ENCODE measurements around the gene DRC7. TPM values are rescaled to one million over a fixed set of nuclear protein-coding genes. Genes with fewer than 3 reads are reported as not detected.

Gene DRC7
- total RNA-seq, 1 experiment from 2014 or later, result not detected

- ATAC-seq, result no peak
- no peaks in the 10 kb centered on the region for H4K20me1 ChIP-seq (ENCODE audit: low read length)
- no peaks in the 10 kb centered on the region for H3K4me1 ChIP-seq (ENCODE audit: insufficient read depth, low read length)
- no peaks in the 10 kb centered on the region for H3K9me2 ChIP-seq (replicated peaks; ENCODE audit: low read length)
- H3F3A ChIP-seq (ENCODE audit: low read length, unreplicated experiment), result no peaks in the 10 kb centered on the region
- no peak for DNase-seq
- H3K4me2 ChIP-seq (ENCODE audit: low read length), result no peak overlapping the region
- no peaks in the 10 kb centered on the region for H3K79me2 ChIP-seq (ENCODE audit: low read length)
- no peak overlapping the region for H2AFZ ChIP-seq (ENCODE audit: low read length)
- H3K27me3 ChIP-seq (ENCODE audit: low read length), result no peaks in the 10 kb centered on the region
- intact Hi-C loops (cut with micrococcal nuclease), result no loop called here
- POLR2A ChIA-PET (ENCODE audit: unreplicated experiment), result no interaction called here
- no peaks in the 10 kb centered on the region for H3K36me3 ChIP-seq (ENCODE audit: low read depth, low read length)
- TF ChIP-seq EZH2phosphoT487 (IDR thresholded peaks at IDR 0.05; ENCODE audit: borderline replicate concordance, low read length), result no peak
- TF ChIP-seq EZH2 (IDR thresholded peaks at IDR 0.05; ENCODE audit: low read length, unreplicated experiment), result no peak
- TF ChIP-seq CTCF (conservative IDR thresholded peaks at IDR 0.05; ENCODE audit: low read depth, low read length), result no peak
- CTCF ChIA-PET, result no interaction called here
- H3K27ac ChIP-seq (ENCODE audit: low read length), result no peak overlapping the region
- no peak overlapping the region for H3K4me3 ChIP-seq (ENCODE audit: low read length)
- no TSS peak for BruUV-seq (replicated peaks)
- no peak overlapping the region for H3K9ac ChIP-seq (ENCODE audit: low read length)
- H3K9me3 ChIP-seq (ENCODE audit: low read length), result no peaks in the 10 kb centered on the region
Measured at GRCh38 chr16:57696240-57696639, 1.6 kb downstream of the DRC7 start.

GRCh38 chr16:57697896-57698537 is 3.4 kb downstream of the DRC7 start:
- Histone ChIP-seq H3K27me3 (ENCODE audit: low read length) (no peaks in the 10 kb centered on the region), H3K4me3 (ENCODE audit: low read length) (no peak overlapping the region), H3K4me2 (ENCODE audit: low read length) (no peak overlapping the region), H3K9me2 (replicated peaks; ENCODE audit: low read length) (no peaks in the 10 kb centered on the region), H3F3A (ENCODE audit: low read length, unreplicated experiment) (no peaks in the 10 kb centered on the region), H3K79me2 (ENCODE audit: low read length) (no peaks in the 10 kb centered on the region), H3K9ac (ENCODE audit: low read length) (no peak overlapping the region), H4K20me1 (ENCODE audit: low read length) (no peaks in the 10 kb centered on the region), H2AFZ (ENCODE audit: low read length) (no peak overlapping the region), H3K9me3 (ENCODE audit: low read length) (no peaks in the 10 kb centered on the region), H3K36me3 (ENCODE audit: low read depth, low read length) (no peaks in the 10 kb centered on the region), H3K27ac (ENCODE audit: low read length) (no peak overlapping the region), H3K4me1 (ENCODE audit: insufficient read depth, low read length) (no peaks in the 10 kb centered on the region)
- DNase-seq (no peak), ATAC-seq (no peak)
- intact Hi-C loops (cut with micrococcal nuclease), result no loop called here
- CTCF ChIA-PET, result no interaction called here
- POLR2A ChIA-PET (ENCODE audit: unreplicated experiment), result no interaction called here
- BruUV-seq (replicated peaks), result no TSS peak
- TF ChIP-seq EZH2 (IDR thresholded peaks at IDR 0.05; ENCODE audit: low read length, unreplicated experiment), result no peak
- no peak for TF ChIP-seq EZH2phosphoT487 (IDR thresholded peaks at IDR 0.05; ENCODE audit: borderline replicate concordance, low read length)
- TF ChIP-seq CTCF (conservative IDR thresholded peaks at IDR 0.05; ENCODE audit: low read depth, low read length), result no peak

GRCh38 chr16:57698812-57699405 is 4.3 kb downstream of the DRC7 start:
- H3K79me2 ChIP-seq (ENCODE audit: low read length), result no peaks in the 10 kb centered on the region
- ATAC-seq, result no peak
- H4K20me1 ChIP-seq (ENCODE audit: low read length), result no peaks in the 10 kb centered on the region
- intact Hi-C loops (cut with micrococcal nuclease), result no loop called here
- no peak for DNase-seq
- CTCF ChIA-PET, result no interaction called here
- H3K4me2 ChIP-seq (ENCODE audit: low read length), result no peak overlapping the region
- no peaks in the 10 kb centered on the region for H3K9me2 ChIP-seq (replicated peaks; ENCODE audit: low read length)
- H3F3A ChIP-seq (ENCODE audit: low read length, unreplicated experiment), result no peaks in the 10 kb centered on the region
- BruUV-seq (replicated peaks), result no TSS peak
- POLR2A ChIA-PET (ENCODE audit: unreplicated experiment), result no interaction called here
- no peaks in the 10 kb centered on the region for H3K27me3 ChIP-seq (ENCODE audit: low read length)
- no peak overlapping the region for H3K9ac ChIP-seq (ENCODE audit: low read length)
- H3K36me3 ChIP-seq (ENCODE audit: low read depth, low read length), result no peaks in the 10 kb centered on the region
- H3K4me3 ChIP-seq (ENCODE audit: low read length), result no peak overlapping the region
- H3K4me1 ChIP-seq (ENCODE audit: insufficient read depth, low read length), result no peaks in the 10 kb centered on the region
- H3K27ac ChIP-seq (ENCODE audit: low read length), result no peak overlapping the region
- H3K9me3 ChIP-seq (ENCODE audit: low read length), result no peaks in the 10 kb centered on the region
- no peak for TF ChIP-seq EZH2phosphoT487 (IDR thresholded peaks at IDR 0.05; ENCODE audit: borderline replicate concordance, low read length)
- TF ChIP-seq CTCF (conservative IDR thresholded peaks at IDR 0.05; ENCODE audit: low read depth, low read length), result no peak
- no peak for TF ChIP-seq EZH2 (IDR thresholded peaks at IDR 0.05; ENCODE audit: low read length, unreplicated experiment)
- H2AFZ ChIP-seq (ENCODE audit: low read length), result no peak overlapping the region

Measured in PC-3 (cell line).